Measurements from ENCODE around the gene PATZ1. TPM values are rescaled to one million over a fixed set of nuclear protein-coding genes. Genes with fewer than 3 reads are reported as not detected.

The PATZ1 gene
- total and polyA plus RNA-seq, 4 donors: 3.3 to 17.6 (median 12.8) TPM

DNA sequence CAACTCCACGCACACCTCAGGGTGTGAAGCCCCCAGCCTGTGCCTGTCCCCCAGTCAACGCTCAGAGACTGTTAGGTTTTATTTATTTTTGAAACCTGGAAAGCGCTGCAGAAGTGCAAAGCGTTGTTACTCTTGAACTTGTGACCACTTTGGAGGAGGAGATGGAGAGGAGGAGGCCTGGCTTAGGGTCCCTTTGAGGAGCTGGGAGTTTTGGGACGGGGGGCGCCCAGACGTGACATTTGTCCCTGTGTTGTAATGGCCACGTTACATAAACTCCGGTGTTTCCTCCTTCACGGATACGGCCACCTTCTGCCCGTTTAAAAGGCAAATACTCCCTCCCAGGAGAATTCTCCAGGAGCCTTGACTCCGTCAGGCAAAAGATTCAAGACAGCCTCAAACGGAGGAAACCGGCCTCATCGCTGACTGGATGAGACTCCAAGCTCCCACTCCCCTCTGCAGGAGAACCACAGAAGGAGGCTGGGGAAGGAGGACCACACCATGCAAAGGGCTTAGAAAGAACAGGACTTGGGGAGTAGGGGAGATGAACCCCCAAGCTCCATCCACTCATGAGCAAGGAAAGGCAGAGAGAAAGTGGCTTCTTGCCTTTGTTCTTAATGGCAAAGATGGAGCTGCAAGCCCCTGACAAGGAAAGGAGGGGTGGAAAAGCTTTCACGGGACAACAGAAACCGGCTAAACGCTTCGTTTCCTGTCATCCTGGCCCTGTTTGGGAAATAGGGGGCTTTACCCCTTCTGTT is 54.5 kb downstream of the PATZ1 start:
- H3K4me1 ChIP-seq (ENCODE audit: control insufficient read depth in 1 of 2, insufficient read depth in 2 of 2, low read length in 2 of 2): no peaks in the 10 kb centered on the region
- intact Hi-C loops (cut with DNase I): no loop called here
- no peak for DNase-seq

DNA sequence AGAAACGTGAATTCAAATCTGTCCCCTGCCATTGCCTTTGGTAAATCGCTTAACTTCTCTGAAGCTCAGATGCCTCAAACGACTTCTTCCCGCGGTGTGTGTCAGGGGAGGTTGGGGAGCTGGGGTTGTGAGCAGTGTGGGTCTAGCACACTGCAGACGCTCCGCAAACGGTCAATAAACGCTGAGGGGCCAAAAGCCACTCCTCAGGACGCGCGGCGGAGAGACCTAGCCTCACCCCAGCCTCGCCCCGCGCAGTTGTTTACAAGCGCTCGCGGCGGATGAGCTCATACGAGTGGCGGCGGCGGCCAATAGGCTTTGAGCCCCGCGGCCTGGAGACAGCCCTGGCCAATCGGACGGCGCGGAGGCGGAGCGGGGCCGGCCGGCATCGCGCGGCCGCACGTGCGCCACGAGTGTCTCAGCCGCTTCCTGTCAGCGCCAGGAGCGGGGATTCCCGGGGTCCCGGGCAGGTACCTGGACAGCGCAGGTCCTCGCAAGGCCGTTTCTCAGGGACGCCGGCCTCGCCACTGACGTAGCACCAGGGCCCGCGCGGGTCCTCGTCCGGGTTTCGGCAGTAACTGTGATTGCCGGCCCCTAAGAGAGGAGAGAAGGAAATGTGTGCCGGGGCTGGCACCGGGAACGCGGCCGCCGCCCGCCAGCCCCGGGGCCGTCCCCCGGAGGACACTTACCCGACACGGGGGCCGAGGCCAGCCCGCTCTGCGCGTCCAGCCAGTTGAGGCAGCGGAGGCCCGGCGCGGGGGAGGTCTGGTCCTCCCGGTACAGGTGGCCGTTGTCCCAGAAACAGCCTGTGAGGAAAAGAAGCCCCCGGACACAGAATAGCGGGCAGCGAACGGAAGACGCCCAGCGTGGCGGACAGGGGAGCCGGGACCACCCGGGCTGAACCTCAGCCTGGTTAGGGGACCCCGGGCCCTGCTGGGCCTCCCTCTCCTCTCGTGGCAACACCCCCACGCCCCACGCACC is 55.4 kb downstream of the PATZ1 start:
- no peaks in the 10 kb centered on the region for H3K36me3 ChIP-seq (ENCODE audit: control insufficient read depth in 1 of 2, insufficient read depth in 2 of 2, low read length in 1 of 2)
- peak overlapping the region; percentile 40 to 75 for H3K27ac ChIP-seq (ENCODE audit: low read depth in 1 of 2, low read length in 2 of 2)
- ATAC-seq (ENCODE audit: low FRiP score) (peak; percentile 96), DNase-seq (peak; percentile 97)
- H3K4me3 ChIP-seq (ENCODE audit: low read length in 2 of 2): peak overlapping the region; percentile 67 to 73
- intact Hi-C loops (cut with DNase I): no loop called here
- H3K27me3 ChIP-seq (ENCODE audit: control insufficient read depth in 1 of 2, insufficient read depth in 2 of 2, low read length in 1 of 2): no peaks in the 10 kb centered on the region
- WGBS, 2 donors: 0% methylated on average over 83 to 95 of the region's 95 CpGs
- H3K9me3 ChIP-seq (ENCODE audit: control insufficient read depth, low read length): no peaks in the 10 kb centered on the region
- no peaks in the 10 kb centered on the region for H3K4me1 ChIP-seq (ENCODE audit: control insufficient read depth in 1 of 2, insufficient read depth in 2 of 2, low read length in 2 of 2)

More for the DNA sequence above, 54.5 kb downstream of the PATZ1 start:
- ATAC-seq (ENCODE audit: low FRiP score): peak; percentile 16
- no peaks in the 10 kb centered on the region for H3K36me3 ChIP-seq (ENCODE audit: control insufficient read depth in 1 of 2, insufficient read depth in 2 of 2, low read length in 1 of 2)
- no peaks in the 10 kb centered on the region for H3K9me3 ChIP-seq (ENCODE audit: control insufficient read depth, low read length)
- peak overlapping the region; percentile 29 to 40 for H3K27ac ChIP-seq (ENCODE audit: low read depth in 1 of 2, low read length in 2 of 2)
- H3K4me3 ChIP-seq (ENCODE audit: low read length in 2 of 2): peak overlapping the region; percentile 67 to 73
- 0 to 1% methylated on average over 20 of the region's 20 CpGs for WGBS, 2 donors
- H3K27me3 ChIP-seq (ENCODE audit: control insufficient read depth in 1 of 2, insufficient read depth in 2 of 2, low read length in 1 of 2): no peaks in the 10 kb centered on the region

GRCh38 chr22:31289344-31289743 is 56.8 kb downstream of the PATZ1 start:
- ATAC-seq (ENCODE audit: low FRiP score) (no peak), DNase-seq (no peak)
- no peak overlapping the region for H3K27ac ChIP-seq (ENCODE audit: low read depth in 1 of 2, low read length in 2 of 2)
- H3K9me3 ChIP-seq (ENCODE audit: control insufficient read depth, low read length): no peaks in the 10 kb centered on the region
- no peaks in the 10 kb centered on the region for H3K27me3 ChIP-seq (ENCODE audit: control insufficient read depth in 1 of 2, insufficient read depth in 2 of 2, low read length in 1 of 2)
- H3K4me3 ChIP-seq (ENCODE audit: low read length in 2 of 2): no peak overlapping the region
- intact Hi-C loops (cut with DNase I): no loop called here
- no peaks in the 10 kb centered on the region for H3K36me3 ChIP-seq (ENCODE audit: control insufficient read depth in 1 of 2, insufficient read depth in 2 of 2, low read length in 1 of 2)
- WGBS, 2 donors: 85 to 88% methylated on average over 13 of the region's 13 CpGs
- no peaks in the 10 kb centered on the region for H3K4me1 ChIP-seq (ENCODE audit: control insufficient read depth in 1 of 2, insufficient read depth in 2 of 2, low read length in 2 of 2)

DNA sequence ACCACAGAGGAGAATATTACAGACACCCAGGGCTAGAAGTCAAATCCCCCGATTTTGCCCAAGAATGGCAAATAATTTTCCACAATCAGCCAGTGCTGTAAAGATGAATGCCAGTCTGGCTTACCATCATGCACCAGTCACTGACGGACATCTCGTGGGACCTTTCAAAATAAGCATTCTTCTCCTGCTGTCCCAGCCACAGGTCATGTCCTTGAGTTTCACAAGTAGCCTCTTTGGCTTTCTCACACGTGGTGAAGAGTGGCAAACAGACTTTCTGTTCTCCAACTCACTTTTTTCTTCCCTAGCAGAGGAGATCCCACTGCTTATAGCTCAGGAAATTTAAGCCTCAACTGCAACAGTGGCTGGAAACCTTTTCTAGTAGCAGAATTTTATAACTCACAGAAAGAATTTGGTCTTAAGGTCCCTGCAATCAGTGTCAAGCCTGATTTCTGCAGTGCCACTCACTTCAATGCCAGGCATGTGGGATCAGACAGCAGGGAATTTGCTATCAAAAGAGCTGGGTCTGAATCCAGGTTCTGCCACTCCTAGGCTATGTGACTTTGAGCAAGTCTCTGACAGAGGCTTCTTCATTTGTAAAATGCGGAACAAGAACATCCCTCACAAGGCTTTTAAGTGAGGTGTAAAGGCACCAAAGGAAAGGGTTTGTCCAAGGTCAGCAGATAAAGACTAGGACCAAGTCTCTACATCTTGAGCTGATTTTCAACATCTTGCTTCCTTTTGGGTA is 57.5 kb downstream of the PATZ1 start:
- Histone ChIP-seq H3K27ac (ENCODE audit: low read depth in 1 of 2, low read length in 2 of 2) (peak overlapping the region in 1 of 2 donors; percentile 4), H3K4me3 (ENCODE audit: low read length in 2 of 2) (no peak overlapping the region), H3K36me3 (ENCODE audit: control insufficient read depth in 1 of 2, insufficient read depth in 2 of 2, low read length in 1 of 2) (no peaks in the 10 kb centered on the region), H3K27me3 (ENCODE audit: control insufficient read depth in 1 of 2, insufficient read depth in 2 of 2, low read length in 1 of 2) (no peaks in the 10 kb centered on the region), H3K4me1 (ENCODE audit: control insufficient read depth in 1 of 2, insufficient read depth in 2 of 2, low read length in 2 of 2) (no peaks in the 10 kb centered on the region), H3K9me3 (ENCODE audit: control insufficient read depth, low read length) (no peaks in the 10 kb centered on the region)
- WGBS, 2 donors: 64 to 71% methylated on average over 5 of the region's 5 CpGs
- ATAC-seq (ENCODE audit: low FRiP score) (no peak), DNase-seq (no peak)
- intact Hi-C loops (cut with DNase I): no loop called here

DNA sequence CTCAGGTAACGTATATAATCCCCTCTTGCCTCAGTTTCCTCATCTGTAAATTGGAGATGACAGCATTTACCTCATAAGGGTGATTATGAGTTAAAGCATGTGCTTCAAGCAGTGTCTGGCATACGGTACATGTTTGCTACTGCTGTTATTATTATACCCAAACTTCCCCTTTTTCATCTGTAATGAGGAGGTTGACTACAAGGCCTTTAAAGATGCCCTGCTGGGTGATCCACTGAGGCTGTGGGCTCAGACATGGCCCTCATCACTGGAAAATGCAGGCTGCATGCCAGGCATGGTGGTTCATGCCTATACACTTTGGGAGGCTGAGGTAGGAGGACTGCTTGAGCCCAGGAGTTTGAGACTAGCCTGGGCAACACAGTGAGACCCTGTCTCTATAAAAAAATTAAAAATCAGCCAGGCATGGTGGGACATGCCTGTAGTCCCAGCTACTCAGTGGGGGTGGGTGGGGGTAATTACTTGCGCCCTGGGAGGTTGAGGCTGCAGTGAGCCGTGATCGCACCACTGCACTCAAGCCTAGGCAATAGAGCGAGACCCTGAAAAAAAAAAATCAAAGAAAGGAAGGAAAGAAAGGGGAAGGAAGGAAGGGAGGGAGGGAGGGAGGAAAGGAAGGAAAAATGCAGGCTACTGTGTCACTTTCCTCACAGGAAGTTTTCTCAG is 58.2 kb downstream of the PATZ1 start:
- H3K9me3 ChIP-seq (ENCODE audit: control insufficient read depth, low read length): no peaks in the 10 kb centered on the region
- H3K4me1 ChIP-seq (ENCODE audit: control insufficient read depth in 1 of 2, insufficient read depth in 2 of 2, low read length in 2 of 2): no peaks in the 10 kb centered on the region
- H3K27ac ChIP-seq (ENCODE audit: low read depth in 1 of 2, low read length in 2 of 2): no peak overlapping the region
- H3K27me3 ChIP-seq (ENCODE audit: control insufficient read depth in 1 of 2, insufficient read depth in 2 of 2, low read length in 1 of 2): no peaks in the 10 kb centered on the region
- H3K36me3 ChIP-seq (ENCODE audit: control insufficient read depth in 1 of 2, insufficient read depth in 2 of 2, low read length in 1 of 2): peaks cover 0 to under 1% of the 10 kb centered on the region in 2 donors
- no peak overlapping the region for H3K4me3 ChIP-seq (ENCODE audit: low read length in 2 of 2)
- no peak for DNase-seq
- intact Hi-C loops (cut with DNase I): no loop called here
- ATAC-seq (ENCODE audit: low FRiP score): no peak
- WGBS, 2 donors: 93% methylated on average over 6 of the region's 6 CpGs

DNA sequence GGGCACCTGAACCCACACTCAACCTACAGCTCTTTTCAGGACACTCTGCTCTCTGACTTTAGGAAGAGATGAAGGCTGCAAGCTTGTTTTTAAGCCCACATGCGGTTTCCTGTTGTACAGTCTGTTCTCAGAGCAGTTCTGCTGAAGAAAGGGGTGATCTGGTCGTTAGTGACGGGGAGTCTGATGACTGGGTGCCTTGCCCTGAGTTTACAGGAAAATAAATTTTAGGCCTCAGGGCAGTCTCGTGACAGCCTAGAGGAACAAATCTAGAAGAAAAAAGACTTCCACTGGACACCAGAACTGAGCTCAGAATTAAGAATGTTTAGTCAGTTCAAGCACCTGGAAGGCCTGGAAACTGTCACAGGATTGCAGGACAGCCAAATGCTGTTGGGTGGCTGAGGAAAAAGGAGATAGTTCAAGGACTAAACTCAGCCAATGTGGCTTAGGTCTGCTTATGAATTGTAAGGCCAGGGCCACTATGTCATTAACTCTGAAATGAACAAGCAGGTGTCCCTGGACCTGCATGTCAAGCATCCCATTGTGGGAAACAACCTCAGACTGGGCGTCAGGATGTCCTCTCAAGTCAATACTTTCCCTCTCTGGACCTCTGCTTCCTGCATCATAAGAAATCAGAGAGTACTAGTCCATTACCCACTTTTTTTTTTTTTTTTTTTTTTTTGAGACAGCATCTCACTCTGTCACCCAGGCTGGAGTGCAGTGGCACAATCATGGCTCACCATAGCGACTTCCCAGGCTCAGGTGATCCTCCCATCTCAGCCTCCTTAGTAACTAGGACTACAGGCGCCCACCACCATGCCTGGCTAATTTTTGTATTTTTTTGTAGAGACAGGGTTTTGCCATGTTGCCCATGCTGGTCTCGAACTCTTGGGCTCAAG is 59.5 kb downstream of the PATZ1 start:
- Histone ChIP-seq H3K4me3 (ENCODE audit: low read length in 2 of 2) (no peak overlapping the region), H3K4me1 (ENCODE audit: control insufficient read depth in 1 of 2, insufficient read depth in 2 of 2, low read length in 2 of 2) (no peaks in the 10 kb centered on the region), H3K36me3 (ENCODE audit: control insufficient read depth in 1 of 2, insufficient read depth in 2 of 2, low read length in 1 of 2) (peaks cover 3 to 12% of the 10 kb centered on the region in 2 donors), H3K27ac (ENCODE audit: low read depth in 1 of 2, low read length in 2 of 2) (no peak overlapping the region), H3K9me3 (ENCODE audit: control insufficient read depth, low read length) (no peaks in the 10 kb centered on the region), H3K27me3 (ENCODE audit: control insufficient read depth in 1 of 2, insufficient read depth in 2 of 2, low read length in 1 of 2) (no peaks in the 10 kb centered on the region)
- no peak for DNase-seq
- intact Hi-C loops (cut with DNase I): no loop called here
- ATAC-seq (ENCODE audit: low FRiP score): no peak
- WGBS, 2 donors: 82 to 83% methylated on average over 8 of the region's 8 CpGs

DNA sequence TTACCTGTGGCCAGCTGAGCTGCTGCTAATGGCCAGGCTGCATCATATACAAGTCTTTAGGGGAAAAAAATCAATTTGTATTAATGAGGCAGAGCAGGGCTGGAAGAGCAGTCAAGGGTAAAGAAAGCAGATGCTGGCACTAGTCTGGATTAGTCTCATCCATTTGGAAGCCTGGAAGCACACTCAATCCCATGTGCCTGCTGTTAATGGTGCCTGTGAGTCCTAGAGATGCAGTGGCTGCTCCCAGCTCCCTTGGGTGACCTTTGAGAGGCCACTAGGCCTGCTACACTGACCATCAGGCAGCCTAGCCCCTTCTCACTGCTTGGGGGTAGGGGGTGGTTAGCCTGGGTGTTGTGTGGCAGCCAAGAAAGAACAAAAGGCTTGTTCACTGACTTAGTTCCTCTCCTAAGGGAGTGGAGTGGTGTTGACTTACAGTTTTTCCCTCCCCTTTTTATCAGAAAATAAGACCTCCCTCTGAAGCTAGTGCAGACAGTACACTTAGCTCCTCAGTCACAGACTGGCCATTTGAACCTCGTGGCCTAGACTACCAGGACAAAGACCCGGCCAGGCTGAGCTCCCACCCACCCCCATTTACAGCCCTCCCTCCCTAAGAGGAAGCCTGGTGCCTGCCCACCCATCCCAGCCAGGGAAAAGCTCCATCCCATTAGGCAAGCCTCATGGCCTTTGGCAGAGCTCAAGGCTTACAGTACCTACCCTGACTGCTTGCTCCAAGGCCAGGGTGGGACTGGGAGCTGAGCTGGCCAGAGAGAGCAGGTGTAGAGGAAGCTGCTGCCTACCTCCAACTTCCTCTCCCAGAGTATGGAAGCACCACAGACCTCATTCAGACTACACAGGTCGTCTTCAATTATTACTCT is 61.6 kb downstream of the PATZ1 start:
- DNase-seq (no peak), ATAC-seq (ENCODE audit: low FRiP score) (no peak)
- no peaks in the 10 kb centered on the region for H3K9me3 ChIP-seq (ENCODE audit: control insufficient read depth, low read length)
- H3K4me1 ChIP-seq (ENCODE audit: control insufficient read depth in 1 of 2, insufficient read depth in 2 of 2, low read length in 2 of 2): no peaks in the 10 kb centered on the region
- no peaks in the 10 kb centered on the region for H3K27me3 ChIP-seq (ENCODE audit: control insufficient read depth in 1 of 2, insufficient read depth in 2 of 2, low read length in 1 of 2)
- peaks cover 3 to 14% of the 10 kb centered on the region in 2 donors for H3K36me3 ChIP-seq (ENCODE audit: control insufficient read depth in 1 of 2, insufficient read depth in 2 of 2, low read length in 1 of 2)
- WGBS, 2 donors: 28 to 33% methylated on average over 3 of the region's 3 CpGs
- intact Hi-C loops (cut with DNase I): no loop called here
- H3K4me3 ChIP-seq (ENCODE audit: low read length in 2 of 2): no peak overlapping the region
- no peak overlapping the region for H3K27ac ChIP-seq (ENCODE audit: low read depth in 1 of 2, low read length in 2 of 2)

Data from aorta (tissue), 5 donors.